ENCODE measurements around the gene CHSY3.
A peak's percentile ranks its signal among the peaks of the same experiment; 100 is the strongest.

CHSY3 gene

DNA sequence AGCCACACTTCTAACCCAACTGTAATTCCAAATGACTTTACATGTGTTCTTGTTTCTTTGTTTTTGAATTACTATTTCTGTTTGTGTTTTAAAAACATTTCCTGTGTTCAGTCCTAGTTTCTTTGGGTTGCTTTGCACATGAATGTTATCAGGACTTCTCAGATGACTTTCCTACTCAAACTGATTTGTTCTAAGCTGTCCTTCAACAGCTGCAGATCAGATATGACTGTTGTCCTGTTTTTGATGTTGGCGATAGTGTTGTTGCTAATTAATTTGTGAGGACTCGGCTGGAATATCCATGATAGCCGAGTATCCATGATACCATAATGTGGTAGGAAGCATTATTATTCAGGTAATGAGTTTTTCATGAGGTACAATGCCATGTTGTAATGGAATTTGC lies 98.6 kb downstream of the CHSY3 start:
- H3K27me3 ChIP-seq (ENCODE audit: insufficient read depth, low read length): no peaks in the 10 kb centered on the region
- no peaks in the 10 kb centered on the region for H3K79me2 ChIP-seq (ENCODE audit: control insufficient read depth, insufficient read depth, low read length, poor library complexity)
- WGBS (ENCODE audit: extremely low coverage, insufficient coverage, insufficient read length): no CpG with 5 or more reads among the region's 3 CpGs
- H3K23ac ChIP-seq (ENCODE audit: low read length): no peak overlapping the region
- no peak overlapping the region for H4K8ac ChIP-seq (ENCODE audit: low read depth, low read length)
- no peaks in the 10 kb centered on the region for H3K79me1 ChIP-seq (ENCODE audit: low read length)
- H3K36me3 ChIP-seq (ENCODE audit: control insufficient read depth in 1 of 2, insufficient read depth in 2 of 2, low read length in 2 of 2): no peaks in the 10 kb centered on the region
- H3K9me3 ChIP-seq (ENCODE audit: insufficient read depth, low read depth, low read length): peaks cover 2% of the 10 kb centered on the region
- H4K12ac ChIP-seq (ENCODE audit: low read depth, low read length): no peak overlapping the region
- no peak overlapping the region for H3K18ac ChIP-seq (ENCODE audit: low read length)
- no peak overlapping the region for H3K14ac ChIP-seq (ENCODE audit: low read length)
- no peak overlapping the region for H2AK5ac ChIP-seq (ENCODE audit: low read length)
- H2BK5ac ChIP-seq (ENCODE audit: low read depth, low read length, poor library complexity): no peak overlapping the region
- H3K4ac ChIP-seq (ENCODE audit: low read depth, low read length): no peak overlapping the region
- no peak for DNase-seq
- H2BK12ac ChIP-seq (ENCODE audit: low read length): no peak overlapping the region
- H3K4me3 ChIP-seq (ENCODE audit: low read depth, low read length): no peak overlapping the region
- no peak overlapping the region for H3K27ac ChIP-seq (ENCODE audit: low read depth, low read length)
- H3K4me1 ChIP-seq (ENCODE audit: control insufficient read depth in 1 of 2, insufficient read depth in 2 of 2, low read length in 2 of 2): no peaks in the 10 kb centered on the region
- no peak overlapping the region for H3K9ac ChIP-seq (ENCODE audit: low read length)
- no peak overlapping the region for H4K91ac ChIP-seq (ENCODE audit: low read depth, low read length)
- H3K4me2 ChIP-seq (ENCODE audit: low read length): no peak overlapping the region
- no peak overlapping the region for H2AFZ ChIP-seq (ENCODE audit: insufficient read depth, low read length, poor library complexity)
- no peak overlapping the region for H2BK120ac ChIP-seq (ENCODE audit: insufficient read depth, low read length, poor library complexity)

DNA sequence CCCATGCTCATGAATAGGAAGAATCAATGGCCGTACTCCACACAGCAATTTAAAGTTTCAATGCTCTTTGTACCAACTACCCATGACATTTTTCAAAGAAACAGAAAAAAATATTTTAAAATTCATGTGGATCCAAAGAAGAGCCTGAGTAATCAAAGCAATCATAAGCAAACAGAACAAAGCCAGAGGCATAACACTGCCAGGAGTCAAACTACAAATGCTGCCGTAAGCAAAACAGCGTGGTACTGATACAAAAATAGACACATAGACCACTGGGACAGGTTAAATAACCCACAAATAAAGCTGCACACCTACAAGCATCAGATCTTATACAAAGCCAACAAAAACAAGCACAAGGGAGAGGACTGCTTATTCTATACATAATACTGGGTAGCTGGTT lies 107.7 kb downstream of the CHSY3 start:
- Histone ChIP-seq H3K4me2 (ENCODE audit: low read length) (no peak overlapping the region), H3K27ac (ENCODE audit: low read depth, low read length) (no peak overlapping the region), H3K36me3 (ENCODE audit: control insufficient read depth in 1 of 2, insufficient read depth in 2 of 2, low read length in 2 of 2) (no peaks in the 10 kb centered on the region), H3K9me3 (ENCODE audit: insufficient read depth, low read depth, low read length) (peaks cover 3% of the 10 kb centered on the region), H2BK5ac (ENCODE audit: low read depth, low read length, poor library complexity) (no peak overlapping the region), H3K79me1 (ENCODE audit: low read length) (no peaks in the 10 kb centered on the region), H3K4me1 (ENCODE audit: control insufficient read depth in 1 of 2, insufficient read depth in 2 of 2, low read length in 2 of 2) (no peaks in the 10 kb centered on the region), H4K12ac (ENCODE audit: low read depth, low read length) (no peak overlapping the region), H4K91ac (ENCODE audit: low read depth, low read length) (no peak overlapping the region), H3K23ac (ENCODE audit: low read length) (no peak overlapping the region), H3K4me3 (ENCODE audit: low read depth, low read length) (no peak overlapping the region), H4K8ac (ENCODE audit: low read depth, low read length) (no peak overlapping the region), H3K79me2 (ENCODE audit: control insufficient read depth, insufficient read depth, low read length, poor library complexity) (no peaks in the 10 kb centered on the region), H3K14ac (ENCODE audit: low read length) (no peak overlapping the region), H3K4ac (ENCODE audit: low read depth, low read length) (no peak overlapping the region), H2BK120ac (ENCODE audit: insufficient read depth, low read length, poor library complexity) (no peak overlapping the region), H2AK5ac (ENCODE audit: low read length) (no peak overlapping the region), H2AFZ (ENCODE audit: insufficient read depth, low read length, poor library complexity) (no peak overlapping the region), H3K27me3 (ENCODE audit: insufficient read depth, low read length) (no peaks in the 10 kb centered on the region), H2BK12ac (ENCODE audit: low read length) (no peak overlapping the region), H3K18ac (ENCODE audit: low read length) (no peak overlapping the region), H3K9ac (ENCODE audit: low read length) (no peak overlapping the region)
- no CpG with 5 or more reads among the region's 3 CpGs for WGBS (ENCODE audit: extremely low coverage, insufficient coverage, insufficient read length)
- no peak for DNase-seq

DNA sequence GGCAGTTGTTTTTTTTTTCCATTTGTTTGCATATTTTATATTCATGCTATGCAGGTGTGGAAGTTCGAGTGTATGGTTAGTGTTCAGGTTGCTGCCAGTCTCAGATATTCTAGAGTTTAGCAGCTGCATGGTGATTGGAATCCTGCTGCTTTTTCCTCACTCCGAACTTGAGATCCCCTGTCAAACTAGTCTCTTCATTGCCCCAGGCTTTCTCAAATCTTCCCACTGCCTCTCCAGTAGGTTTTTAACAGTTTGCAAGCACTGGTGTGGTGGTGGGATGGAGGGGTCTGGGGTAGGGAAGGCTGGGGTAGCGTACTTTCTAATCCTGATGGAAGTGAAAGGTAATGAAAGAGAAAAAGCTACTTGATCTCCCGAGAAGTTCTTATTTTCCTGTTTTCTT lies 112.9 kb downstream of the CHSY3 start:
- Histone ChIP-seq H3K4me3 (ENCODE audit: low read depth, low read length) (no peak overlapping the region), H4K91ac (ENCODE audit: low read depth, low read length) (no peak overlapping the region), H2AFZ (ENCODE audit: insufficient read depth, low read length, poor library complexity) (no peak overlapping the region), H3K4me2 (ENCODE audit: low read length) (no peak overlapping the region), H3K36me3 (ENCODE audit: control insufficient read depth in 1 of 2, insufficient read depth in 2 of 2, low read length in 2 of 2) (no peaks in the 10 kb centered on the region), H2BK120ac (ENCODE audit: insufficient read depth, low read length, poor library complexity) (no peak overlapping the region), H2AK5ac (ENCODE audit: low read length) (no peak overlapping the region), H2BK12ac (ENCODE audit: low read length) (no peak overlapping the region), H4K12ac (ENCODE audit: low read depth, low read length) (no peak overlapping the region), H3K23ac (ENCODE audit: low read length) (no peak overlapping the region), H3K27ac (ENCODE audit: low read depth, low read length) (no peak overlapping the region), H3K4me1 (ENCODE audit: control insufficient read depth in 1 of 2, insufficient read depth in 2 of 2, low read length in 2 of 2) (no peaks in the 10 kb centered on the region), H3K27me3 (ENCODE audit: insufficient read depth, low read length) (no peaks in the 10 kb centered on the region), H3K9ac (ENCODE audit: low read length) (no peak overlapping the region), H3K79me2 (ENCODE audit: control insufficient read depth, insufficient read depth, low read length, poor library complexity) (no peaks in the 10 kb centered on the region), H3K18ac (ENCODE audit: low read length) (no peak overlapping the region), H4K8ac (ENCODE audit: low read depth, low read length) (no peak overlapping the region), H3K14ac (ENCODE audit: low read length) (no peak overlapping the region), H3K4ac (ENCODE audit: low read depth, low read length) (no peak overlapping the region), H3K79me1 (ENCODE audit: low read length) (no peaks in the 10 kb centered on the region), H2BK5ac (ENCODE audit: low read depth, low read length, poor library complexity) (no peak overlapping the region), H3K9me3 (ENCODE audit: insufficient read depth, low read depth, low read length) (no peaks in the 10 kb centered on the region)
- no CpG with 5 or more reads among the region's 4 CpGs for WGBS (ENCODE audit: extremely low coverage, insufficient coverage, insufficient read length)
- no peak for DNase-seq

DNA sequence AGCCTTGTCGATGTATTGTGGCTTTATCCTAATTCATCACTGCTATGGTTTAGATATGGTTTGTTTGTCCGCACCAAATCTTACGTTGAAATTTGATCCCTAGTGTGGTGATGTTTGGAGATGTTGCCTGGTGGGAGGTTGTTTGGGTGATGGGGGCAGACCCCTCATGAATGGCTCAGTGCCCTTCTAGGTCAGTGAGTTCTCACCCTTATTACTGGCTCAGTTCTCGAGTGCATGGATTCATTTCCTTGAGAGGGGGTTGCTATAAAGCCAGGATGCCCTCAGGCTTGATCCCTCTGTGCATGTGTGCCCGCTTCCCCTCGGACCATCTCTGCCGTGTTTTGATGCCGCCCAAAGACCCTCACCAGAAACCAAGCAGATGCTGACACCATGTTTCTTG lies 114.4 kb downstream of the CHSY3 start:
- Histone ChIP-seq H3K36me3 (ENCODE audit: control insufficient read depth in 1 of 2, insufficient read depth in 2 of 2, low read length in 2 of 2) (no peaks in the 10 kb centered on the region), H3K4me1 (ENCODE audit: control insufficient read depth in 1 of 2, insufficient read depth in 2 of 2, low read length in 2 of 2) (no peaks in the 10 kb centered on the region), H2AK5ac (ENCODE audit: low read length) (no peak overlapping the region), H3K4me2 (ENCODE audit: low read length) (no peak overlapping the region), H3K79me2 (ENCODE audit: control insufficient read depth, insufficient read depth, low read length, poor library complexity) (no peaks in the 10 kb centered on the region), H3K14ac (ENCODE audit: low read length) (no peak overlapping the region), H3K79me1 (ENCODE audit: low read length) (no peaks in the 10 kb centered on the region), H2BK12ac (ENCODE audit: low read length) (no peak overlapping the region), H3K9ac (ENCODE audit: low read length) (peak overlapping the region; percentile 66), H3K4ac (ENCODE audit: low read depth, low read length) (no peak overlapping the region), H3K27me3 (ENCODE audit: insufficient read depth, low read length) (no peaks in the 10 kb centered on the region), H2BK5ac (ENCODE audit: low read depth, low read length, poor library complexity) (no peak overlapping the region), H2AFZ (ENCODE audit: insufficient read depth, low read length, poor library complexity) (no peak overlapping the region), H4K12ac (ENCODE audit: low read depth, low read length) (no peak overlapping the region), H3K18ac (ENCODE audit: low read length) (no peak overlapping the region), H3K9me3 (ENCODE audit: insufficient read depth, low read depth, low read length) (no peaks in the 10 kb centered on the region), H3K27ac (ENCODE audit: low read depth, low read length) (no peak overlapping the region), H4K91ac (ENCODE audit: low read depth, low read length) (no peak overlapping the region), H3K23ac (ENCODE audit: low read length) (no peak overlapping the region), H3K4me3 (ENCODE audit: low read depth, low read length) (no peak overlapping the region), H4K8ac (ENCODE audit: low read depth, low read length) (no peak overlapping the region), H2BK120ac (ENCODE audit: insufficient read depth, low read length, poor library complexity) (no peak overlapping the region)
- no CpG with 5 or more reads among the region's 8 CpGs for WGBS (ENCODE audit: extremely low coverage, insufficient coverage, insufficient read length)
- DNase-seq: no peak

DNA sequence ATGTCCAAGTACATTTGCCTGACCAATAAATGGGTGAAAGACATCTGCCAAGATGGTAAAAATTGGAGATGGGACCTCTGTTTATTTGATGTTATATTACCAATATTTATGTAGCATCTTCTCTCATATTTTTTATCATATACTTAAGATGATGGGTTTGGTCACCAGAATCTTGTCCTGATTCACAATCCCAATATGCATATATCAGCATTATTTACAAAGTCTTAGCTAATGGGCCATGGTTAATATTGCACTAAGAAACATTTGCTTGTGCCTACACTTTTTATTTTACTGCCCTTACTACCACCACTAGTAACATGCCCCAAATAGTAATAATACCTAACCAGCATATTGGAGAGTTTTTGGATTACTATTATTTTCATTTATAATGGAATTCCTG lies 116.7 kb downstream of the CHSY3 start:
- no peaks in the 10 kb centered on the region for H3K36me3 ChIP-seq (ENCODE audit: control insufficient read depth in 1 of 2, insufficient read depth in 2 of 2, low read length in 2 of 2)
- no peak overlapping the region for H2BK120ac ChIP-seq (ENCODE audit: insufficient read depth, low read length, poor library complexity)
- H3K4me2 ChIP-seq (ENCODE audit: low read length): no peak overlapping the region
- H3K4me1 ChIP-seq (ENCODE audit: control insufficient read depth in 1 of 2, insufficient read depth in 2 of 2, low read length in 2 of 2): no peaks in the 10 kb centered on the region
- H2AFZ ChIP-seq (ENCODE audit: insufficient read depth, low read length, poor library complexity): no peak overlapping the region
- DNase-seq: no peak
- H3K4me3 ChIP-seq (ENCODE audit: low read depth, low read length): no peak overlapping the region
- H4K91ac ChIP-seq (ENCODE audit: low read depth, low read length): no peak overlapping the region
- H3K9me3 ChIP-seq (ENCODE audit: insufficient read depth, low read depth, low read length): no peaks in the 10 kb centered on the region
- no peak overlapping the region for H3K23ac ChIP-seq (ENCODE audit: low read length)
- no peak overlapping the region for H2BK5ac ChIP-seq (ENCODE audit: low read depth, low read length, poor library complexity)
- H4K12ac ChIP-seq (ENCODE audit: low read depth, low read length): no peak overlapping the region
- H4K8ac ChIP-seq (ENCODE audit: low read depth, low read length): no peak overlapping the region
- no peak overlapping the region for H3K14ac ChIP-seq (ENCODE audit: low read length)
- H3K18ac ChIP-seq (ENCODE audit: low read length): no peak overlapping the region
- no peaks in the 10 kb centered on the region for H3K79me1 ChIP-seq (ENCODE audit: low read length)
- no peaks in the 10 kb centered on the region for H3K79me2 ChIP-seq (ENCODE audit: control insufficient read depth, insufficient read depth, low read length, poor library complexity)
- no peak overlapping the region for H3K4ac ChIP-seq (ENCODE audit: low read depth, low read length)
- H3K27me3 ChIP-seq (ENCODE audit: insufficient read depth, low read length): no peaks in the 10 kb centered on the region
- H2AK5ac ChIP-seq (ENCODE audit: low read length): no peak overlapping the region
- no peak overlapping the region for H2BK12ac ChIP-seq (ENCODE audit: low read length)
- no peak overlapping the region for H3K27ac ChIP-seq (ENCODE audit: low read depth, low read length)
- H3K9ac ChIP-seq (ENCODE audit: low read length): no peak overlapping the region
